Kidney epithelial cell (primary cell): ENCODE results near the gene LTO1. TPM values are rescaled to one million over a fixed set of nuclear protein-coding genes. Genes with fewer than 3 reads are reported as not detected.
A peak's percentile ranks its signal among the peaks of the same experiment; 100 is the strongest.

Experiments
- DNase-seq: peaks from one replicate; pipeline ENCODE4 v3.0.0-alpha.2; 2010; ENCODE audit warnings: low read depth
- H3K27me3 ChIP-seq: 2 replicates; pipeline ENCODE4 v1.6.0; 2011; ENCODE audit warnings: low read length; ENCODE audit not compliant: control insufficient read depth, insufficient read depth
- H3K36me3 ChIP-seq: 2 replicates; pipeline ENCODE4 v1.5.1; 2011; ENCODE audit warnings: low read length; ENCODE audit not compliant: control insufficient read depth, insufficient read depth
- H3K4me3 ChIP-seq: 2 replicates; pipeline ENCODE4 v1.5.1; 2011; ENCODE audit warnings: low read depth, mild to moderate bottlenecking, control low read depth, low read length
- CTCF ChIP-seq: IDR thresholded peaks from 2 replicates; pipeline ENCODE4 v1.5.1; 2011; ENCODE audit warnings: mild to moderate bottlenecking, moderate library complexity, low read length, control low read depth, inconsistent platforms; ENCODE audit not compliant: insufficient read depth, poor library complexity, severe bottlenecking
- total RNA-seq: library from RNA; depleted of rRNA; stranded (reverse); fragments of >200 nt; gene quantifications from 2 replicates; pipeline ENCODE4 v1.2.3, GENCODE V29; 2015

Gene LTO1
- total RNA-seq, 1 donor from 2014 or later, result 18.6 TPM

DNA sequence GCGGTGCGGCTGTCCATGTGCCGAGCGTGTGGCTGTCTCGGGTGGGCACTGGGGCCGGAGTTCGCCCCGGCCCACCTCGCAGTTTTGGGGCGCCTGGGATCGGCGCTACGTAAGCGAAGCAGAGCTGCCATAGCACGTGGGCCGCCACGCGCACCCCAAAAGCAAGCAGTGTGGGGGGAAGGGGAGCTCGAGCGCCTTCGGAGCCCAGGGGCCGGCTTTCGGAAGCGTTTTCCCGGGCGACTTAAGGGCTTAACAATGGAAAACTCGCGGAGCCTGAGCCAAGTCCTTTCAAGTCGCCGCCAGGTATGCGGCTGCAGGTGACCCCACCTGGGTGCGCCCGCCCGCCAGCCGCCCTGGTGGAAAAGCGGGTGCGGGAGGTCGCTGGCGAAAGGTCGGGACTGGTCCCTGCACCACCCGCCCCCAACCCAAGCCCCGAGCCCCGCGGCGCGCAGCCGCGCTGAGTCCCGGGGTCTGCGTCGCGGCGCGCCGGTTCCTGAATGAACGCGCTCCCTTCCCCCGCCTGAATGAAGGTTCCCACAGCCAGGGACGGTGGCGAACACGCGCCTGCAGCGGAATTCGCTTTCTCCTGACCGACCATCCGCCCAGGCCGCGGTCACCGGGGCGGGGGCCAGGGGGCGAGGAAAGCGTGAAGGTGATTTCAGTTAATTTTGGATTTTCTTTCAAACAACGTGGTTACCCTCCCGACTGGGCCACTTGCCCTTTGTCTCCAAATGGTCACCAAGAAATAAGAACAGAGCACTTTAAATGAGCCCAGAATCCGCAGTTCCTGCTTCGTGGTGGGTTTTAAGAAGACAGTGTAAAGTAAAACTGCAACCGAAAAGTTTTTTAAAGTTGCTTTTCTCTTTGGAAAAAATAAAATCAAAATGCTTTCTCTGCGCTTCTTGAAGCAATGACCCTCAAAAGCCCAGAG, 36.9 kb downstream of the LTO1 start:
- TF ChIP-seq CTCF, result no peak
- DNase-seq, result no peak
- peaks cover 4% of the 10 kb centered on the region for H3K27me3 ChIP-seq

DNA sequence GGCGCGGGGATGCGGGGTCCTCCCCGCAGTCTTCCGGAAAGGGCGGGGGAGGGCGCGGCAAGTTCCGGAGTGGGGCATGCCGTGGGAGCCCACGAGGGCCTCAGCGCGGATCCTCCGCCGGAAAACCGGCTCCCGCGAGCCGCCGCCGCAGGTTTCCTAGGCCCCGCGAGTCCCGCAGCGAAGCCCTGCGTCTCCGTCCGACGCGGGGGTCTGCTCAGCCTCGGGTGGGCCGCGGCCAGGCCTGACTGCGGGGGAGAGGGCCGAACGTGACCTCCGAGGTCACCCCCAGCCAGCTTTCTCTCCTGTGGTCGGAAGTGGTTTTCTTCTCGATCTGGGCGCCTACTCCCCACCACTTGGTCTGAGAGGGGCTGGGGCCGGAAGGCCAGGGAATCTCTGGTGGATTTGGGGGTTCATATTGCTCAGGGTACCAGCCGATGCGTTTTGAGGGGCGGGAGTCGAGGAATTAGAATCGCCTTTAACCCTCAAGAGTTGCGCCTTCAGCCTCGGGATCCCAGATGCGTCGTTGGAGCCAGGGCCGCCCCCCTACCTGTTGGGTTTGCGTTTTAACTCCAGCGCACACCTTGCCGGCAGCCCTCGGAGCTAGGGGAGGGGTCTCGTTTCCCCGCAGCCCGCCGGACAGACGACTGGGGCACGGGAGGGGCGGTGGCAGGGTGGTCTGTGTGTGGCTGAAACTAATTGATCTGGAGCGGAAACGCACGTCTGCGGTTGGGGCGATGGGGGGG, 37.8 kb downstream of the LTO1 start:
- H3K4me3 ChIP-seq, result peak overlapping the region; percentile 38
- H3K36me3 ChIP-seq, result no peaks in the 10 kb centered on the region
- peaks cover 4% of the 10 kb centered on the region for H3K27me3 ChIP-seq
- TF ChIP-seq CTCF, result no peak
- DNase-seq, result no peak

More for the DNA sequence above, 36.9 kb downstream of the LTO1 start:
- peak overlapping the region; percentile 38 for H3K4me3 ChIP-seq
- H3K36me3 ChIP-seq, result no peaks in the 10 kb centered on the region

DNA sequence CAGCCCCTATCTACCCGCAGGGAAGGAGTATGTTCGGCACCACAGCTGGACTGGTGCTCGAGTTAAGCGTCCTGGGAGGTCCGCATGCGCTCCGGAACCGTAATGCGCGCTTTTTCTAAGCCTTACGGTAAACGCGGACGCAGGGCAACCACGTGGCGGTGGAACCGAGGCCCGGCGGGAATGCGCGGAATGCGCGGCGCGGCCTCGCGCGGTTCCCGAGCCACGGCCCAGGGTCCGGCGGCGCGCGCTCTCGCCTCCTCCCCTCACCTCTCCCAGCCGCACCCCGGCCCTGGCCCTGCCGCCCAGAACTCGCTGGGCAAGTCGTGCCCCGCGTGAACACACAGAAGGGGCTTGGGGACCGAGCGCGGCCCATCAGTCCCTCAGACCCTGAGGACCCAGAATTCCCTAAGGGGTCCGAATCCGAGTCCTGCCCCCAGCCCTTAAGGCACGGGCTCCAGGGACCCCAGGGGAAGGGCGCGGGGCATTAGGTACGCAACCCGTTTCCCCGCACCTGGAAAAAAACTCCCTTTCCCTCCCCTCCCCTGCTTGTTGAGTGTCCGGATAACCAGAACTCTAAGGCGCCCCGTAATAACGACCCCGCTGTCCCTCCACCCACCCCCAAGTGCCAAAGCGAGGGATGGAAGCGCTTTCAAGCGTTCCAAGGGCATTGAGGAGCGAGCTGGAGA, 38.5 kb downstream of the LTO1 start:
- TF ChIP-seq CTCF, result no peak
- Histone ChIP-seq H3K36me3 (no peaks in the 10 kb centered on the region), H3K4me3 (peak overlapping the region; percentile 38), H3K27me3 (peaks cover 4% of the 10 kb centered on the region)
- DNase-seq, result no peak

GRCh38 chr11:69635804-69636511, 39.2 kb downstream of the LTO1 start:
- peak overlapping the region; percentile 23 for H3K4me3 ChIP-seq
- no peak for TF ChIP-seq CTCF
- H3K27me3 ChIP-seq, result peaks cover 4% of the 10 kb centered on the region
- DNase-seq, result no peak
- no peaks in the 10 kb centered on the region for H3K36me3 ChIP-seq

DNA sequence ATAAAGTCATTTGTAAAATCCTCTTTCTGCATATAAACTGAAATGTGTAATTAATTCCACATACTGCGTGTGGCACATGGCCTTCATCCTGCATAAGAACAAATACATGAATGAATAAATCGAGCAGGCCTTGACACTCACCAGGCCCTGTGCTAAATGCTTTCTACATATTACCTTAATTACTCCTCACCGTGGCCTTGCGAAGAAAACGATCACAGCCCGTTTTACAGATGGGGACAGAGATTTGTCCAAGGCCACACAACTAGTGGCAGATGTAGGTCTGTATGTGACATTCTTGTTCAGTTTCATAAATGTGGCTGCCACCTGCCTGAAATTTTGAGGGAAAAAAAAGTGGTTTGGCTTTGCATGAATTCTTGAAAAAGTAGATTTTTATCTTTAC, 40.0 kb downstream of the LTO1 start:
- no peak for DNase-seq
- H3K4me3 ChIP-seq, result no peak overlapping the region
- peaks cover 4% of the 10 kb centered on the region for H3K27me3 ChIP-seq
- no peaks in the 10 kb centered on the region for H3K36me3 ChIP-seq
- TF ChIP-seq CTCF, result no peak
